Measurements from ENCODE around the gene ALKBH3. TPM values are rescaled to one million over a fixed set of nuclear protein-coding genes. Genes with fewer than 3 reads are reported as not detected.

ALKBH3 gene
- total RNA-seq, 1 experiment from 2014 or later = 13.3 TPM

GRCh38 chr11:43967661-43968060, 87.0 kb downstream of the ALKBH3 start:
- no peak for DNase-seq (ENCODE audit: low spot score)
- Mint-ChIP-seq H3K9me3 (peaks cover 16% of the 10 kb centered on the region), H3K27me3 (ENCODE audit: low read depth) (no peaks in the 10 kb centered on the region), H3K4me3 (no peak overlapping the region), H3K36me3 (no peaks in the 10 kb centered on the region; the same call in 1 of the 2 replicates), H3K4me1 (peaks cover 6% of the 10 kb centered on the region), H3K27ac (no peak overlapping the region)
- no peak for ATAC-seq
- TF ChIP-seq SMAD4 (CRISPR knock-in tag; IDR thresholded peaks at IDR 0.05) (no peak), MAX (CRISPR knock-in tag; IDR thresholded peaks at IDR 0.05) (no peak), KAT7 (CRISPR knock-in tag; IDR thresholded peaks at IDR 0.05; ENCODE audit: borderline replicate concordance) (no peak), ESRRA (CRISPR knock-in tag; IDR thresholded peaks at IDR 0.05; ENCODE audit: borderline replicate concordance) (no peak), CREB1 (CRISPR knock-in tag; IDR thresholded peaks at IDR 0.05) (no peak), GRHL2 (CRISPR knock-in tag; IDR thresholded peaks at IDR 0.05; ENCODE audit: insufficient replicate concordance, severe bottlenecking) (no peak), NR3C1 (CRISPR knock-in tag; conservative IDR thresholded peaks at IDR 0.05; ENCODE audit: low read depth) (no peak), NFE2L1 (CRISPR knock-in tag; IDR thresholded peaks at IDR 0.05) (no peak), NR1H2 (CRISPR knock-in tag; IDR thresholded peaks at IDR 0.05) (no peak), MXD4 (CRISPR knock-in tag; IDR thresholded peaks at IDR 0.05; ENCODE audit: borderline replicate concordance) (no peak), RELA (CRISPR knock-in tag; IDR thresholded peaks at IDR 0.05; ENCODE audit: borderline replicate concordance) (no peak)
- TF ChIP-seq, protein P1, sequence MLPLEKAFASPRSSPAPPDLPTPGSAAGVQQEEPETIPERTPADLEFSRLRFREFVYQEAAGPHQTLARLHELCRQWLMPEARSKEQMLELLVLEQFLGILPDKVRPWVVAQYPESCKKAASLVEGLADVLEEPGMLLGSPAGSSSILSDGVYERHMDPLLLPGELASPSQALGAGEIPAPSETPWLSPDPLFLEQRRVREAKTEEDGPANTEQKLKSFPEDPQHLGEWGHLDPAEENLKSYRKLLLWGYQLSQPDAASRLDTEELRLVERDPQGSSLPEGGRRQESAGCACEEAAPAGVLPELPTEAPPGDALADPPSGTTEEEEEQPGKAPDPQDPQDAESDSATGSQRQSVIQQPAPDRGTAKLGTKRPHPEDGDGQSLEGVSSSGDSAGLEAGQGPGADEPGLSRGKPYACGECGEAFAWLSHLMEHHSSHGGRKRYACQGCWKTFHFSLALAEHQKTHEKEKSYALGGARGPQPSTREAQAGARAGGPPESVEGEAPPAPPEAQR (CRISPR knock-in tag; IDR thresholded peaks at IDR 0.05) = no peak
- TF ChIP-seq, protein P2, sequence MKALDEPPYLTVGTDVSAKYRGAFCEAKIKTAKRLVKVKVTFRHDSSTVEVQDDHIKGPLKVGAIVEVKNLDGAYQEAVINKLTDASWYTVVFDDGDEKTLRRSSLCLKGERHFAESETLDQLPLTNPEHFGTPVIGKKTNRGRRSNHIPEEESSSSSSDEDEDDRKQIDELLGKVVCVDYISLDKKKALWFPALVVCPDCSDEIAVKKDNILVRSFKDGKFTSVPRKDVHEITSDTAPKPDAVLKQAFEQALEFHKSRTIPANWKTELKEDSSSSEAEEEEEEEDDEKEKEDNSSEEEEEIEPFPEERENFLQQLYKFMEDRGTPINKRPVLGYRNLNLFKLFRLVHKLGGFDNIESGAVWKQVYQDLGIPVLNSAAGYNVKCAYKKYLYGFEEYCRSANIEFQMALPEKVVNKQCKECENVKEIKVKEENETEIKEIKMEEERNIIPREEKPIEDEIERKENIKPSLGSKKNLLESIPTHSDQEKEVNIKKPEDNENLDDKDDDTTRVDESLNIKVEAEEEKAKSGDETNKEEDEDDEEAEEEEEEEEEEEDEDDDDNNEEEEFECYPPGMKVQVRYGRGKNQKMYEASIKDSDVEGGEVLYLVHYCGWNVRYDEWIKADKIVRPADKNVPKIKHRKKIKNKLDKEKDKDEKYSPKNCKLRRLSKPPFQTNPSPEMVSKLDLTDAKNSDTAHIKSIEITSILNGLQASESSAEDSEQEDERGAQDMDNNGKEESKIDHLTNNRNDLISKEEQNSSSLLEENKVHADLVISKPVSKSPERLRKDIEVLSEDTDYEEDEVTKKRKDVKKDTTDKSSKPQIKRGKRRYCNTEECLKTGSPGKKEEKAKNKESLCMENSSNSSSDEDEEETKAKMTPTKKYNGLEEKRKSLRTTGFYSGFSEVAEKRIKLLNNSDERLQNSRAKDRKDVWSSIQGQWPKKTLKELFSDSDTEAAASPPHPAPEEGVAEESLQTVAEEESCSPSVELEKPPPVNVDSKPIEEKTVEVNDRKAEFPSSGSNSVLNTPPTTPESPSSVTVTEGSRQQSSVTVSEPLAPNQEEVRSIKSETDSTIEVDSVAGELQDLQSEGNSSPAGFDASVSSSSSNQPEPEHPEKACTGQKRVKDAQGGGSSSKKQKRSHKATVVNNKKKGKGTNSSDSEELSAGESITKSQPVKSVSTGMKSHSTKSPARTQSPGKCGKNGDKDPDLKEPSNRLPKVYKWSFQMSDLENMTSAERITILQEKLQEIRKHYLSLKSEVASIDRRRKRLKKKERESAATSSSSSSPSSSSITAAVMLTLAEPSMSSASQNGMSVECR (CRISPR knock-in tag; IDR thresholded peaks at IDR 0.05; ENCODE audit: borderline replicate concordance) = no peak
- TF ChIP-seq, protein P3, sequence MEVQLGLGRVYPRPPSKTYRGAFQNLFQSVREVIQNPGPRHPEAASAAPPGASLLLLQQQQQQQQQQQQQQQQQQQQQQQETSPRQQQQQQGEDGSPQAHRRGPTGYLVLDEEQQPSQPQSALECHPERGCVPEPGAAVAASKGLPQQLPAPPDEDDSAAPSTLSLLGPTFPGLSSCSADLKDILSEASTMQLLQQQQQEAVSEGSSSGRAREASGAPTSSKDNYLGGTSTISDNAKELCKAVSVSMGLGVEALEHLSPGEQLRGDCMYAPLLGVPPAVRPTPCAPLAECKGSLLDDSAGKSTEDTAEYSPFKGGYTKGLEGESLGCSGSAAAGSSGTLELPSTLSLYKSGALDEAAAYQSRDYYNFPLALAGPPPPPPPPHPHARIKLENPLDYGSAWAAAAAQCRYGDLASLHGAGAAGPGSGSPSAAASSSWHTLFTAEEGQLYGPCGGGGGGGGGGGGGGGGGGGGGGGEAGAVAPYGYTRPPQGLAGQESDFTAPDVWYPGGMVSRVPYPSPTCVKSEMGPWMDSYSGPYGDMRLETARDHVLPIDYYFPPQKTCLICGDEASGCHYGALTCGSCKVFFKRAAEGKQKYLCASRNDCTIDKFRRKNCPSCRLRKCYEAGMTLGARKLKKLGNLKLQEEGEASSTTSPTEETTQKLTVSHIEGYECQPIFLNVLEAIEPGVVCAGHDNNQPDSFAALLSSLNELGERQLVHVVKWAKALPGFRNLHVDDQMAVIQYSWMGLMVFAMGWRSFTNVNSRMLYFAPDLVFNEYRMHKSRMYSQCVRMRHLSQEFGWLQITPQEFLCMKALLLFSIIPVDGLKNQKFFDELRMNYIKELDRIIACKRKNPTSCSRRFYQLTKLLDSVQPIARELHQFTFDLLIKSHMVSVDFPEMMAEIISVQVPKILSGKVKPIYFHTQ (CRISPR knock-in tag; IDR thresholded peaks at IDR 0.05) = no peak
- TF ChIP-seq, protein P4, sequence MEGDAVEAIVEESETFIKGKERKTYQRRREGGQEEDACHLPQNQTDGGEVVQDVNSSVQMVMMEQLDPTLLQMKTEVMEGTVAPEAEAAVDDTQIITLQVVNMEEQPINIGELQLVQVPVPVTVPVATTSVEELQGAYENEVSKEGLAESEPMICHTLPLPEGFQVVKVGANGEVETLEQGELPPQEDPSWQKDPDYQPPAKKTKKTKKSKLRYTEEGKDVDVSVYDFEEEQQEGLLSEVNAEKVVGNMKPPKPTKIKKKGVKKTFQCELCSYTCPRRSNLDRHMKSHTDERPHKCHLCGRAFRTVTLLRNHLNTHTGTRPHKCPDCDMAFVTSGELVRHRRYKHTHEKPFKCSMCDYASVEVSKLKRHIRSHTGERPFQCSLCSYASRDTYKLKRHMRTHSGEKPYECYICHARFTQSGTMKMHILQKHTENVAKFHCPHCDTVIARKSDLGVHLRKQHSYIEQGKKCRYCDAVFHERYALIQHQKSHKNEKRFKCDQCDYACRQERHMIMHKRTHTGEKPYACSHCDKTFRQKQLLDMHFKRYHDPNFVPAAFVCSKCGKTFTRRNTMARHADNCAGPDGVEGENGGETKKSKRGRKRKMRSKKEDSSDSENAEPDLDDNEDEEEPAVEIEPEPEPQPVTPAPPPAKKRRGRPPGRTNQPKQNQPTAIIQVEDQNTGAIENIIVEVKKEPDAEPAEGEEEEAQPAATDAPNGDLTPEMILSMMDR (IDR thresholded peaks at IDR 0.05) = no peak
- ChIA-PET POLR2A (no interaction called here), CTCF (no interaction called here)

All from WTC11 (cell line).